GM23338 (cell line): ENCODE measurements around the gene GPR176.

Source experiments
- EZH2 ChIP-seq: fragments of 200-600 bp; sonication (generic); IDR thresholded peaks from one replicate; pipeline ENCODE4 v1.8.0; 2017; ENCODE audit warnings: antibody characterized with exemption, mild to moderate bottlenecking, low read depth; ENCODE audit not compliant: unreplicated experiment
- TF ChIP-seq, protein P1 (sequence below), 2 experiments: fragments of 200-600 bp in 1 of 2; sonication (generic) in 1 of 2; conservative IDR thresholded peaks; 2 replicates each; pipeline versions ENCODE4 v1.5.1 to v1.6.1; 2016 to 2017; ENCODE audit warnings: antibody characterized with exemption in 2 of 2, low read depth in 2 of 2, mild to moderate bottlenecking in 2 of 2, moderate library complexity in 1 of 2

DNA sequence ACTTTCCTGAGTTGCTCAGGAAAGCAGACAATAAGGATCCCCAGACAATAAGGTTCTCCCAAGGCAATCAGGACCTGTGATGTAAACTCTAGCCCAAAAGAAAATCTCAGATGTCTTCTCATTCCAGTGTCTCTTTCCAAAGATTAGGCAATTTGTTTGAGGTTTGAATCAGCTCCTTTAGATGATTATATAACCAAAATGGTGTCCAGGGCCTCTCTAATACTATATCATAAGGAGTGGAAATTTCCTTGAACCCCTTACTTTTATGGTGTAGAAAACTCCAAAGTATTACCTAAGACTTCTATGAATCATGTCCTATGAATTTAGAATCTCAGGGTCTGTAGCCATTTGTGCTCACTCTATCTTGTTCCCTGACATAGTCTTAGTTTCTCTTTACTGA, 65.9 kb downstream of the GPR176 start:
- TF ChIP-seq, protein P1, sequence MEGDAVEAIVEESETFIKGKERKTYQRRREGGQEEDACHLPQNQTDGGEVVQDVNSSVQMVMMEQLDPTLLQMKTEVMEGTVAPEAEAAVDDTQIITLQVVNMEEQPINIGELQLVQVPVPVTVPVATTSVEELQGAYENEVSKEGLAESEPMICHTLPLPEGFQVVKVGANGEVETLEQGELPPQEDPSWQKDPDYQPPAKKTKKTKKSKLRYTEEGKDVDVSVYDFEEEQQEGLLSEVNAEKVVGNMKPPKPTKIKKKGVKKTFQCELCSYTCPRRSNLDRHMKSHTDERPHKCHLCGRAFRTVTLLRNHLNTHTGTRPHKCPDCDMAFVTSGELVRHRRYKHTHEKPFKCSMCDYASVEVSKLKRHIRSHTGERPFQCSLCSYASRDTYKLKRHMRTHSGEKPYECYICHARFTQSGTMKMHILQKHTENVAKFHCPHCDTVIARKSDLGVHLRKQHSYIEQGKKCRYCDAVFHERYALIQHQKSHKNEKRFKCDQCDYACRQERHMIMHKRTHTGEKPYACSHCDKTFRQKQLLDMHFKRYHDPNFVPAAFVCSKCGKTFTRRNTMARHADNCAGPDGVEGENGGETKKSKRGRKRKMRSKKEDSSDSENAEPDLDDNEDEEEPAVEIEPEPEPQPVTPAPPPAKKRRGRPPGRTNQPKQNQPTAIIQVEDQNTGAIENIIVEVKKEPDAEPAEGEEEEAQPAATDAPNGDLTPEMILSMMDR (conservative IDR thresholded peaks at IDR 0.05; ENCODE audit: low read depth in 2 of 2) = no peak
- TF ChIP-seq EZH2 = no peak
